Activated CD8-positive, alpha-beta memory T cell treated with anti-CD3 and anti-CD28 coated beads for 24 hours (primary cell): ENCODE data around the gene ZNF568.
A peak's percentile ranks its signal among the peaks of the same experiment; 100 is the strongest.

Source experiments
- DNase-seq: peaks from one replicate; pipeline ENCODE4 v3.0.0-alpha.2; 2020

ZNF568 gene

GRCh38 chr19:37007587-37008220 lies 91.6 kb downstream of the ZNF568 start:
- DNase-seq = peak; percentile 62

GRCh38 chr19:37009871-37010270 lies 93.7 kb downstream of the ZNF568 start:
- no peak for DNase-seq

- DNase-seq = no peak
These were observed 96.1 kb downstream of the ZNF568 start for GRCh38 chr19:37012093-37012745.

- no peak for DNase-seq
These were observed 98.3 kb downstream of the ZNF568 start for GRCh38 chr19:37014456-37014855.

- DNase-seq = no peak
These were observed 129.0 kb downstream of the ZNF568 start for GRCh38 chr19:37045140-37045539.
